Muscle of leg (tissue), 11 donors: ENCODE results near the gene CDKAL1. TPM values are rescaled to one million over a fixed set of nuclear protein-coding genes. Genes with fewer than 3 reads are reported as not detected.

ENCODE experiments used
- DNase-seq: peaks from one replicate; pipeline ENCODE4 v3.0.0; 2013
- H3K27ac ChIP-seq: one replicate; pipeline ENCODE4 v1.5.1; 2013; ENCODE audit warnings: mild to moderate bottlenecking, low read length, control low read depth
- H3K27me3 ChIP-seq: one replicate; pipeline ENCODE4 v1.6.1; 2013; ENCODE audit warnings: low read length; ENCODE audit not compliant: control insufficient read depth, insufficient read depth
- H3K36me3 ChIP-seq: one replicate; pipeline ENCODE4 v1.6.1; 2013; ENCODE audit warnings: low read length; ENCODE audit not compliant: control insufficient read depth, insufficient read depth
- H3K4me1 ChIP-seq: one replicate; pipeline ENCODE4 v1.6.1; 2013; ENCODE audit warnings: low read length; ENCODE audit not compliant: control insufficient read depth, insufficient read depth
- H3K4me3 ChIP-seq: one replicate; pipeline ENCODE4 v1.5.1; 2013; ENCODE audit warnings: low read length, control low read depth
- H3K9me3 ChIP-seq: replicated peaks from 2 replicates; pipeline ENCODE4 v1.6.1; 2013; ENCODE audit warnings: low read depth, low read length; ENCODE audit not compliant: control insufficient read depth
- WGBS: methylation state at CpG from one replicate; pipeline ENCODE4 v1.1.5; 2013; ENCODE audit warnings: missing lambda C conversion rate; ENCODE audit not compliant: insufficient coverage; 5-methylcytosine and 5-hydroxymethylcytosine counted together
- polyA plus RNA-seq, 8 donors: library from polyadenylated mRNA; unstranded; fragments of 120-200 nt; gene quantifications; one replicate each; pipeline versions ENCODE4 v1.2.1 to v1.2.3, GENCODE V29; 2013; ENCODE audit warnings: inconsistent platforms in 1 of 8, low replicate concordance in 1 of 8; ENCODE audit not compliant: insufficient read length in 8 of 8, insufficient read depth in 1 of 8
- total RNA-seq: library from RNA; stranded (reverse); fragments of 120-200 nt; gene quantifications from one replicate; pipeline ENCODE4 v1.2.4, GENCODE V29; 2013

The CDKAL1 gene
- total and polyA plus RNA-seq, 9 donors = 11.0 to 23.6 (median 13.0) TPM

DNA sequence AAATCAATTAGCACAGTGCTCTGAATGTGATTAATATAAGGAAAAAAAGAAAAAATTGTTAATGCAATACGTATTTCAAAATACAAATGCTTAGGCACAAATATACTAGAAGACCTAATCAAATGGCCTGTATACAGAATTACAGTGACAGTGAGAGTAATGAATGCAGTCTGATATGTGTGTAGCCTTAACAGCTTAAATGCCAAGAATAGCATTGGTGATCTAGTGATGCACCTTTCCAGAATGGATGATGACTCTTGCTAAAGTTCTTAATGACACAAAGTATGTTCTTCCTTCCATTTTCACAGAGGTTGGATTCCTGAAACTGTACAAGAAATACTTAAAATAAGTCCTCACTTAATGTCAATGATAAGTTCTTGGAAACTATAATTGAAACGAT lies 131.0 kb downstream of the CDKAL1 start:
- no peak overlapping the region for H3K4me3 ChIP-seq
- no peaks in the 10 kb centered on the region for H3K36me3 ChIP-seq
- no peaks in the 10 kb centered on the region for H3K9me3 ChIP-seq
- no peak for DNase-seq
- H3K27ac ChIP-seq = no peak overlapping the region
- H3K27me3 ChIP-seq = no peaks in the 10 kb centered on the region
- no CpG with 5 or more reads among the region's 2 CpGs for WGBS
- peaks cover 2% of the 10 kb centered on the region for H3K4me1 ChIP-seq

DNA sequence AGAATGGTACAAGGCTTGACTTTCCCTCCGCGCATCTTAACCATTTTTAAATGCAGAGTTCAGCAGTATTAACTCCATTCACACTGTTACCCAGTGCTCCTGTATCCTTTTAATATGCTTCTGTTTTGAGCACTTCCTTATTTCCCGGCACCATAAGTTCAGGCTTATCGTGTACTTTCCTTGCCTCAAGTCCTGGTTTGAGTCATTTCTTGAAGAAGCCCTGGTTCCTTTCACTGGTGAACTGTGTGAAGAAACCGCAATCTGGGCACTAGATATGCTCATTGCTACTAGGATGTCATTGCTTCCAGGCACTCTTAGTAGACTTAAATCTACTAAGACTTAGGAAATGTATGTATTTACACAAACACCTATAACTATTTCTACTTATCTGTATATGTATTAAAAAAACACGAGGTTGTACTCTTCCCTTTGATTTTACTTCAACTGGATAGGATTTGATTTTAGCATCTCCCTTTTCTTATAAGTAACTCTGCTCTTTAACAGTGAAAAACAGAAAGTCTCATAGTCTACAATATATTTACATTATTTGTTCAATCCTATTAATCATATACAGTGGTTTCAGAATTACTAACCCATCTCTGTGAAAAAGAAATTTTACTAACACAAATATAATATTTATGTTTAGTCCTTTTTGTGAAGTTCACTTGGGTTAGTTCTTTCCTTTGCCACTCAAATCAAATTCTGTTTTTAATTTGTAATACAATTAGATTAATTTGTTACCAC lies 135.5 kb downstream of the CDKAL1 start:
- WGBS = 87% methylated on average over 3 of the region's 6 CpGs
- DNase-seq = peak; percentile 6

DNA sequence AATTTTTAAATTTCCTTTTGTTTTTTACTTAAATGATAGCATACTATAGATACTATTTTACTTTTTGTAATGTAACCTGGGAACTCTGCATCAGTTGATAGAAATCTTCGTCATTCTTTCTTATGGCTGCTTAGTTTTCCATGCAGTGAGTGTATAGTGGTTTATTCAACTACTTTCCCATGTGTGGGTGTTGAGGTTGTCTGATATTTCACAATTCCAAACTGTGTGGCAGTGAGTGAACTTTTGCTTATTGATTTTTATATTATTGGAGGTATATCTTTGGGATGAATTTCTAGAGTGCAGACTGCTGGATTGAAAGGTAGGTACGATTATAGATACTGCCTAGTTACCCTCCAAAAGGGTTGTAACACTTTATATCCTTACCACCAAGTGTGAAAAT lies 136.5 kb downstream of the CDKAL1 start:
- WGBS = no CpG with 5 or more reads among the region's 2 CpGs
- no peaks in the 10 kb centered on the region for H3K4me1 ChIP-seq
- no peaks in the 10 kb centered on the region for H3K9me3 ChIP-seq
- no peak for DNase-seq
- no peak overlapping the region for H3K4me3 ChIP-seq
- H3K27ac ChIP-seq = no peak overlapping the region
- no peaks in the 10 kb centered on the region for H3K36me3 ChIP-seq
- H3K27me3 ChIP-seq = no peaks in the 10 kb centered on the region

More for the DNA sequence above, 135.5 kb downstream of the CDKAL1 start:
- Histone ChIP-seq H3K27me3 (no peaks in the 10 kb centered on the region), H3K4me3 (no peak overlapping the region), H3K36me3 (no peaks in the 10 kb centered on the region), H3K9me3 (no peaks in the 10 kb centered on the region), H3K4me1 (no peaks in the 10 kb centered on the region), H3K27ac (no peak overlapping the region)

DNA sequence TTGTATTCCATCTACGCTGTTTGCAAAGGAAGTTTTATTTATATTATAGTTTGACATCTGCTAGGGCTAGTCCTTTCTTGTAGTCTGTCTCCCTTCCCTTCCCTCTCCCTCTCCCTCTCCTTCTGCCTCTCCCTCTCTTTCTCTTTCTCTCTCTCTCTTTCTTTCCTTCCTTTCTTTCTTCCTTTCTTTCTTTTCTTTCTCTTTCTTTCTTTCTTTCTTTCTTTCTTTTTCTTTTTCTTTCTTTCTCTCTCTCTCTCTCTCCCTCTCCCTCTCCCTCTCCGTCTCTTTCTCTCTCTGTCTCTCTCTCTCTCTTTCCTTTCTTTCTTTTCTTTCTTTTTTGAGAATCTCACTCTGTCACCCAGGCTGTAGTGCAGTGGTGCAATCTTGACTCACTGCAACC lies 137.8 kb downstream of the CDKAL1 start:
- Histone ChIP-seq H3K27me3 (no peaks in the 10 kb centered on the region), H3K9me3 (no peaks in the 10 kb centered on the region), H3K36me3 (no peaks in the 10 kb centered on the region), H3K27ac (no peak overlapping the region), H3K4me3 (no peak overlapping the region), H3K4me1 (no peaks in the 10 kb centered on the region)
- WGBS = 100% methylated on average over 1 of the region's 2 CpGs
- no peak for DNase-seq

DNA sequence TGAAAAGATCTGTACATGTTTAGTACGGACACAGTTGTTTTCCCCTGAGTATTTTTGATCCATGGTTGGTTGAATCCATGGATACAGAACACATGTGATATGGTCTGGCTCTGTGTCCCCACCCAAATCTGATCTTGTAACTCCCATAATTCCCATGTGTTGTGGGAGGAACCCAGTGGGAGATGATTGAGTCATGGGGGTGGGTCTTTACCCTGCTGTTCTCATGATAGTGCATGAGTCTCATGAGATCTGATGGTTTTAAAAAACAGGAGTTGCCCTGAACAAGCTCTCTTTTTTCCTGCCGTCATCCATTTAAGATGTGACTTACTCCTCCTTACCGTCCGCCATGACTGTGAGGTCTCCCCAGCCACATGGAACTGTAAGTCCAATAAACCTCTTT lies 139.2 kb downstream of the CDKAL1 start:
- WGBS = 100% methylated on average over 3 of the region's 4 CpGs
- Histone ChIP-seq H3K4me3 (no peak overlapping the region), H3K9me3 (no peaks in the 10 kb centered on the region), H3K27ac (no peak overlapping the region), H3K27me3 (no peaks in the 10 kb centered on the region), H3K36me3 (no peaks in the 10 kb centered on the region), H3K4me1 (no peaks in the 10 kb centered on the region)
- DNase-seq = no peak

DNA sequence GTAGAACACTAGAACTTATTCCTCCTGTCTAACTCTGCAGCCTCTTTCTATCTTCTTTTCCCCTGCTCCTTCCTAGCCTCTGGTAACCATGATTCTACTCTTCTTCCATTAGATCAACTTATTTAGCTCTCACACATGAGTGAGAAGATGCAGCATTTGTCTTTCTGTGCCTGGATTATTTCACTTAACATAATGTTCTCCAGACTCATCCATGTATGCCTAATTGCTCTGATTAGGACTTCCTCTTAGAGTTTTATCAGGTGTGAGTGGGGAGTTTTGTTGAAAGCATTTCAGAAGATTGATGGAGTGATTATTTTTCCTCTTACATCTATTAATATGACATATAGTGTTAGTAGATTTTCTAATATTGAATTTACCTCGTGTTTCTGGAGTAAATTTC lies 140.4 kb downstream of the CDKAL1 start:
- no peaks in the 10 kb centered on the region for H3K4me1 ChIP-seq
- H3K9me3 ChIP-seq = no peaks in the 10 kb centered on the region
- DNase-seq = no peak
- H3K36me3 ChIP-seq = no peaks in the 10 kb centered on the region
- WGBS = no CpG with 5 or more reads among the region's 1 CpG
- H3K27me3 ChIP-seq = no peaks in the 10 kb centered on the region
- H3K4me3 ChIP-seq = no peak overlapping the region
- no peak overlapping the region for H3K27ac ChIP-seq

DNA sequence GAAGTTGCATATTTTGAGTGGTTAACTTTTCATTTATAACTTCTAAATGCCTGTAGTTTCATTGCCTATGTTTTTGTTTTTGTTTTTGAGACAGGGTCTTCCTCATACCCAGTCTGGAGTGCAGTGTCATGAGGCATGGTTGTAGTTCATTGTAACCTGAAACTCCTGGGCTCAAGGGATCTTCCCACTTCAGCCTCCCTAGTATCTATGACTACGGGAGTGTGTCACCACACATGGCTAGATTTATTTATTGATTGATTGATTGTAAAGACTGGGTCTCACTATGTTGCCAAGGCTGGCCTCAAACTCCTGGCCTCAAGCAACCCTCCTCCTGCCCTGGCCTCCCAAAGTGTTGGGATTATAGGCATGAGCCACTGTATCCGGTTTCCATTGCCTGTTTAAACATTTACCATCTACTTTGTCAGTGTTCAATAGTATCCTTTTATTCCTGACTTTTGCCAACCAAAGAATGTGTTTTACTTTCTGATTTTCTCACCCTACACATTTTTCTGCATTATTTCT lies 144.6 kb downstream of the CDKAL1 start:
- no peaks in the 10 kb centered on the region for H3K9me3 ChIP-seq
- H3K4me1 ChIP-seq = peaks cover 2% of the 10 kb centered on the region
- H3K36me3 ChIP-seq = no peaks in the 10 kb centered on the region
- WGBS = 89% methylated on average over 1 of the region's 2 CpGs
- H3K4me3 ChIP-seq = no peak overlapping the region
- no peaks in the 10 kb centered on the region for H3K27me3 ChIP-seq
- no peak for DNase-seq
- H3K27ac ChIP-seq = no peak overlapping the region

DNA sequence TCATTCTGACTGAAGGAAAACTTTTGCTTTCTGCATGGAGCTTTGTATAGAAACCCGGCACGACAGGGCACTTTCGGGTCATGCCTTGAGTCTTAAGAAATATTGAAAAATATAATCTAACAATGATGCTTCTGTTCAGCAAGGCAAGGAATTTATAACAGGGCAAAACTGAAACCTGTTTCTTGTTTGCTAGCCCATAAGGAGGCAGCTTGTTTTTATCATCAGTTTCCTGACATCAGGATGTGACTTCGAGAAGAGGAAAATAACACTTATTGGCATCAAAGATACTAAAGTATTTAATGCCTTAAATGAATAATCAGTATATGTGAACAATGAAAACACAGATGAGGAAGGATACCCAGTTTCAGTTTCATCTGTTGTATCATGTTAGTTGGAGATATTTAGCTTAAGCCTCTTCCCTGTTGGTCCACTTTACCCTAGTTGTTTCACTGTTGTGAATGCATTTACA lies 146.5 kb downstream of the CDKAL1 start:
- Histone ChIP-seq H3K27ac (no peak overlapping the region), H3K4me3 (no peak overlapping the region)

DNA sequence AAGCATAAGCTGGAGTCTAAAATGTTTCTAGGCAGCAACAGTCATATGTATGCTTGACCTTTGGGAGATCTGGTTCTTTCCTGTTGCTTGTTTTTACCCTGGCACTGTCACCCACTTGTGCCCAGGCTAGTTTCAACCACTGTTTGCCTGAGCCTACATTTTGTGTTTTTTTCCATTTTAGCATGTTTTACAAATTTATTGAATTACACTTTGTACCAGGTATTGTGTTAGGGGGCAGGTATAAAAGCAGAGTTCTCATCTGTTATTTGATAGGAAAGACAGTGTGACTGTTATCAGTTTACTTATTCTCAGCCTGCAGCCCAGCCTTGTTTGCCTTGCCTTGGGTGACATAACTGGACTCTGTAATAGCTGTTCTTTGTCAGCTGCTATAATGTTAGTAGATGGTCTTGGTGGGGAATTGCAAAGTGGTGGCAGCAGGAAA lies 147.0 kb downstream of the CDKAL1 start:
- Histone ChIP-seq H3K9me3 (no peaks in the 10 kb centered on the region), H3K4me1 (peaks cover 2% of the 10 kb centered on the region), H3K36me3 (no peaks in the 10 kb centered on the region), H3K4me3 (no peak overlapping the region), H3K27ac (no peak overlapping the region), H3K27me3 (no peaks in the 10 kb centered on the region)
- no peak for DNase-seq

More for the DNA sequence above, 146.5 kb downstream of the CDKAL1 start:
- no CpG with 5 or more reads among the region's 4 CpGs for WGBS
- H3K27me3 ChIP-seq = no peaks in the 10 kb centered on the region
- H3K4me1 ChIP-seq = peaks cover 2% of the 10 kb centered on the region
- DNase-seq = no peak
- H3K9me3 ChIP-seq = no peaks in the 10 kb centered on the region
- H3K36me3 ChIP-seq = no peaks in the 10 kb centered on the region

DNA sequence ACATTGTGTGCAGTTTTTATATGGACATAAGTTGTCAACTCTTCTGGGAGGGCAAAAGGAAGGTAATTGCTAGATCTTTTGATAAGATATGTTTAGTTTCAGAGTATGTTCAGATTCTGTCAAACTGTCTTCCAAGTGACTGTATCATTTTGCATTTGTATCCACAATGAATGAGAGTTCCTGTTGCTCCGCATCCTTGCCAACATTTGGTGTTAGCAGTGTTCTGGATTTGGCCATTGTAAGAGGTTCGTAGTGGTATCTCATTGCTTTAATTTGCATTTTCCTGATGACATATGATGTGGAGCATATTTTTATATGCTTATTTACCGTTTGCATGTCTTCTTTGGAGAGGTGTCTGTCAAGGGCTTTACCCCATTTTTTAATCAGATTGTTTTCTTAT lies 150.2 kb downstream of the CDKAL1 start:
- WGBS = 100% methylated on average over 1 of the region's 3 CpGs
- Histone ChIP-seq H3K27me3 (no peaks in the 10 kb centered on the region), H3K9me3 (no peaks in the 10 kb centered on the region), H3K4me1 (peaks cover 2% of the 10 kb centered on the region), H3K27ac (no peak overlapping the region), H3K36me3 (no peaks in the 10 kb centered on the region), H3K4me3 (no peak overlapping the region)
- DNase-seq = no peak
